CD4-positive, alpha-beta memory T cell (primary cell): ENCODE data around the gene DENND10. TPM values are rescaled to one million over a fixed set of nuclear protein-coding genes. Genes with fewer than 3 reads are reported as not detected.
A peak's percentile ranks its signal among the peaks of the same experiment; 100 is the strongest.
"Not testable (repeated sequence)": the region's sequence is repeated elsewhere in the genome, so short reads cannot be mapped to it uniquely, and the experiment has no call there.

ENCODE experiments used
- CTCF ChIA-PET: fragments of 350-600 bp; sonication (Branson Sonifier 250); formaldehyde crosslinking; loops from one replicate; lab custom pipeline; 2021; ENCODE audit warnings: inconsistent platforms; ENCODE audit not compliant: partially characterized antibody; lab: Charles Lee
- POLR2A ChIA-PET: fragments of 350-600 bp; sonication (Branson Sonifier 250); formaldehyde crosslinking; loops from one replicate; lab custom pipeline; 2021; ENCODE audit not compliant: partially characterized antibody; lab: Charles Lee
- DNase-seq, 5 donors: peaks; one replicate each; pipeline versions ENCODE4 v3.0.0 to v3.0.0-alpha.2; 2020 to 2022; ENCODE audit warnings: mixed read lengths in 1 of 5
- H3K27ac ChIP-seq: one replicate; pipeline ENCODE4 v1.7.0; 2013; ENCODE audit warnings: low read depth, low read length
- H3K27me3 ChIP-seq: 2 replicates; pipeline ENCODE4 v1.7.0; 2013; ENCODE audit warnings: mild to moderate bottlenecking, low read length, moderate library complexity; ENCODE audit not compliant: insufficient read depth
- H3K36me3 ChIP-seq: 2 replicates; pipeline ENCODE4 v1.7.0; 2013; ENCODE audit warnings: mild to moderate bottlenecking, low read length, moderate library complexity; ENCODE audit not compliant: insufficient read depth
- H3K4me1 ChIP-seq: 2 replicates; pipeline ENCODE4 v1.7.0; 2013; ENCODE audit warnings: mild to moderate bottlenecking, low read length, moderate library complexity; ENCODE audit not compliant: insufficient read depth
- H3K4me3 ChIP-seq, 2 donors: one replicate each; pipeline ENCODE4 v1.7.0; 2013; ENCODE audit warnings: low read length in 2 of 2, mild to moderate bottlenecking in 1 of 2
- H3K9me3 ChIP-seq, 2 donors: one replicate each; pipeline ENCODE4 v1.7.0; 2013; ENCODE audit warnings: low read length in 2 of 2, control low read depth in 1 of 2; ENCODE audit not compliant: control insufficient read depth in 1 of 2
- H3K27ac Mint-ChIP-seq, 7 donors: one replicate each; pipeline ENCODE4 v1.8.0; 2020 to 2021; ENCODE audit warnings: mixed read lengths in 7 of 7, mild to moderate bottlenecking in 6 of 7, inconsistent platforms in 3 of 7, moderate library complexity in 3 of 7
- H3K27me3 Mint-ChIP-seq, 2 donors: one replicate each; pipeline ENCODE4 v1.8.0; 2020 to 2021; ENCODE audit warnings: mixed read lengths in 2 of 2
- H3K36me3 Mint-ChIP-seq, 2 donors: one replicate each; pipeline ENCODE4 v1.8.0; 2020 to 2021; ENCODE audit warnings: mixed read lengths in 2 of 2, inconsistent platforms in 1 of 2, mild to moderate bottlenecking in 1 of 2
- H3K4me1 Mint-ChIP-seq, 4 donors: one replicate each; pipeline ENCODE4 v1.8.0; 2020 to 2021; ENCODE audit warnings: mixed read lengths in 4 of 4, mild to moderate bottlenecking in 1 of 4
- H3K4me3 Mint-ChIP-seq, 8 donors: one replicate each; pipeline ENCODE4 v1.8.0; 2020 to 2021; ENCODE audit warnings: mixed read lengths in 8 of 8, mild to moderate bottlenecking in 7 of 8, moderate library complexity in 6 of 8, inconsistent platforms in 3 of 8
- H3K9me3 Mint-ChIP-seq, 8 donors: one replicate each; pipeline ENCODE4 v1.8.0; 2020 to 2021; ENCODE audit warnings: mixed read lengths in 8 of 8, mild to moderate bottlenecking in 5 of 8, inconsistent platforms in 3 of 8, moderate library complexity in 1 of 8
- intact Hi-C: fragments of 100-400 bp; cut with micrococcal nuclease; formaldehyde crosslinking; loops from one replicate; pipeline ENCODE4 v1.15.1; 2023
- polyA plus RNA-seq, 2 donors: library from polyadenylated mRNA; unstranded; fragments of 300-500 nt; fragmentation: Illumina TruSeq; gene quantifications; one replicate each; pipeline ENCODE4 v1.2.3, GENCODE V29; 2021
- total RNA-seq, 2 experiments: library from RNA; stranded (reverse); gene quantifications; one replicate each; pipeline ENCODE4 v1.2.3, GENCODE V29; 2021

The DENND10 gene
- total and polyA plus RNA-seq, 4 experiments from 2014 or later, result 48.0 to 76.7 (median 54.1) TPM

DNA sequence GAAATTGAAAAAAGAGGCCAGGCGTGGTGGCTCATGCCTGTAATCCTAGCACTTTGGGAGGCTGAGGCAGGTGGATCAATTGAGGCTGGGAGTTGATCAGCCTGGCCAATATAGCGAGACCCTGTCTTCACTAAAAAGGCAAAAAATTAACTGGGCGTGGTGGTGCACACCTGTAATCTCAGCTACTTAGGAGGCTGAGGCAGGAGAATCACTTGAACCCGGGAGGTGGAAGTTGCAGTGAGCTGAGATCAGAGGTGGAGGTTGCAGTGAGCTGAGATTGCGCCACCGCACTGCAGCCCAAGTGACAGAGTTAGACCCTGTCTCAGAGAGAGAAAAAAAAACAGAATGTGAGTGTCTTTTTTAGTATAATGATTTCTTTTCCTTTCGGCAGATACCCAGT is 2.0 kb downstream of the DENND10 start:
- H3K27ac ChIP-seq, H3K4me3 ChIP-seq, DNase-seq, H3K9me3 Mint-ChIP-seq, H3K27me3 Mint-ChIP-seq, H3K9me3 ChIP-seq, H3K36me3 ChIP-seq, H3K27me3 ChIP-seq: not testable (repeated sequence)
- Mint-ChIP-seq H3K27ac (peak overlapping the region in 2 of 7 donors; percentile 52 to 70), H3K4me1 (peaks cover 9 to 38% (median 28%) of the 10 kb centered on the region in 4 donors), H3K36me3 (peaks cover 13 to 22% of the 10 kb centered on the region in 2 donors), H3K4me3 (peak overlapping the region; percentile 26 to 82 (median 60))
- ChIA-PET CTCF (interaction anchor here (1.1 to 2.7 kb wide), 4 partner anchors 10 to 59 kb away, joined by 3 to 10 read pairs (median 4); no protein-coding TSS in a partner anchor), POLR2A (interaction anchor here (1.9 to 9.3 kb wide), 4 partner anchors 14 to 59 kb away, joined by 7 to 179 read pairs (median 88); partner anchors contain the start of genes EIF3A and SFXN4)
- peaks cover 30% of the 10 kb centered on the region for H3K4me1 ChIP-seq
- intact Hi-C loops, result loop anchor here (2.0 kb wide), 1 partner anchor 59 kb away; the partner anchor contains the start of gene SFXN4

DNA sequence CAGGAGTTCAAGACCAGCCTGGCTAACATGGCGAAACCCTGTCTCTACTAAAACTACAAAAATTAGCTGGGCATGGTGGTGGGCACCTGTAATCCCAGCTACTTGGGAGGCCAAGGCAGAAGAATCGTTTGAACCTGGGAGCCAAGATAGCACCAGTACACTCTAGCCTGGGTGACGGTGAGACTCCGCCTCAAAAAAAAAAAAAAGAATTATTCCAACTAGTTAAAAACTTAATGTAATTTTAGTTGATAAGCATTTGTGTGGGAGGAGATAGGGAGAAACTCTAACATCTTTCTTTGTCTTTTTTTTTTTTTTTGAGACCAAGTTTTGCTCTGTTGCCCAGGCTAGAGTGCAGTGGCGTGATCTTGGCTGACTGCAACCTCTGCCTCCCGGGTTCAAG is 3.2 kb downstream of the DENND10 start:
- H3K27me3 ChIP-seq, H3K27ac ChIP-seq, H3K27ac Mint-ChIP-seq, H3K4me3 ChIP-seq, intact Hi-C loops, H3K9me3 ChIP-seq, H3K27me3 Mint-ChIP-seq, H3K4me3 Mint-ChIP-seq, H3K9me3 Mint-ChIP-seq, DNase-seq: not testable (repeated sequence)
- peaks cover 16 to 28% of the 10 kb centered on the region in 2 donors for H3K36me3 Mint-ChIP-seq
- CTCF ChIA-PET, result interaction anchor here (1.3 kb wide), 1 partner anchor 32 kb away, joined by 3 read pairs; no protein-coding TSS in a partner anchor
- H3K4me1 ChIP-seq, result peaks cover 21% of the 10 kb centered on the region
- peaks cover 8 to 31% (median 21%) of the 10 kb centered on the region in 4 donors for H3K4me1 Mint-ChIP-seq
- peaks cover 11% of the 10 kb centered on the region for H3K36me3 ChIP-seq
- POLR2A ChIA-PET, result interaction anchor here (1.3 to 9.3 kb wide), 2 partner anchors 26 to 38 kb away, joined by 3 to 179 read pairs; partner anchors contain the start of gene EIF3A

- Mint-ChIP-seq H3K36me3 (peaks cover 17 to 29% of the 10 kb centered on the region in 2 donors), H3K27ac (peak overlapping the region in 2 of 7 donors; percentile 22 to 42), H3K4me1 (peaks cover 8 to 29% (median 18%) of the 10 kb centered on the region in 4 donors)
- Histone ChIP-seq H3K36me3 (peaks cover 12% of the 10 kb centered on the region), H3K4me1 (peaks cover 21% of the 10 kb centered on the region)
- H3K4me3 Mint-ChIP-seq, H3K9me3 Mint-ChIP-seq, H3K27ac ChIP-seq, DNase-seq, intact Hi-C loops, H3K9me3 ChIP-seq, H3K4me3 ChIP-seq, H3K27me3 ChIP-seq, H3K27me3 Mint-ChIP-seq: not testable (repeated sequence)
- CTCF ChIA-PET, result interaction anchor here (1.2 kb wide), 1 partner anchor 11 kb away, joined by 3 read pairs; no protein-coding TSS in a partner anchor
- POLR2A ChIA-PET, result interaction anchor here (1.3 to 9.3 kb wide), 3 partner anchors 17 to 39 kb away, joined by 3 to 179 read pairs (median 8); partner anchors contain the start of gene EIF3A
These were observed 3.9 kb downstream of the DENND10 start for GRCh38 chr10:119107771-119108170.

- Mint-ChIP-seq H3K4me3 (no peak overlapping the region), H3K9me3 (no peaks in the 10 kb centered on the region), H3K4me1 (peaks cover 5 to 16% (median 8%) of the 10 kb centered on the region in 4 donors), H3K27ac (peak overlapping the region in 1 of 7 donors; percentile 1), H3K36me3 (peaks cover 38 to 48% of the 10 kb centered on the region in 2 donors), H3K27me3 (no peaks in the 10 kb centered on the region)
- Histone ChIP-seq H3K27ac (no peak overlapping the region), H3K9me3 (no peaks in the 10 kb centered on the region), H3K27me3 (no peaks in the 10 kb centered on the region), H3K4me3 (no peak overlapping the region), H3K36me3 (peaks cover 21% of the 10 kb centered on the region), H3K4me1 (no peaks in the 10 kb centered on the region)
- intact Hi-C loops, result no loop called here
- CTCF ChIA-PET, result interaction anchor here (0.7 kb wide), 2 partner anchors 36 to 624 kb away, joined by 3 read pairs; no protein-coding TSS in a partner anchor
- no peak for DNase-seq
- POLR2A ChIA-PET, result interaction anchor here (0.8 kb wide), 1 partner anchor 8 kb away, joined by 3 read pairs; the partner anchor contains the start of gene DENND10
These were observed 8.1 kb downstream of the DENND10 start for GRCh38 chr10:119112056-119112455.

- no peak overlapping the region for H3K27ac ChIP-seq
- no peak overlapping the region for H3K4me3 ChIP-seq
- no peaks in the 10 kb centered on the region for H3K9me3 ChIP-seq
- intact Hi-C loops, result no loop called here
- Mint-ChIP-seq H3K9me3 (no peaks in the 10 kb centered on the region), H3K27me3 (no peaks in the 10 kb centered on the region), H3K4me1 (peaks cover 0 to 10% (median 6%) of the 10 kb centered on the region in 4 donors), H3K4me3 (no peak overlapping the region), H3K36me3 (peaks cover 43 to 45% of the 10 kb centered on the region in 2 donors), H3K27ac (peak overlapping the region in 4 of 7 donors; percentile 39 to 89 (median 52))
- CTCF ChIA-PET, result interaction anchor here (0.7 to 1.2 kb wide), 2 partner anchors 9 to 494 kb away, joined by 3 read pairs; no protein-coding TSS in a partner anchor
- no peaks in the 10 kb centered on the region for H3K27me3 ChIP-seq
- no peak for DNase-seq
- no peaks in the 10 kb centered on the region for H3K4me1 ChIP-seq
- POLR2A ChIA-PET, result interaction anchor here (0.9 to 2.7 kb wide), 2 partner anchors 10 to 39 kb away, joined by 3 to 13 read pairs; partner anchors contain the start of gene DENND10
- peaks cover 17% of the 10 kb centered on the region for H3K36me3 ChIP-seq
These were observed 10.1 kb downstream of the DENND10 start for GRCh38 chr10:119113751-119114732.

GRCh38 chr10:119115926-119116325 is 12.0 kb downstream of the DENND10 start:
- no peak overlapping the region for H3K4me3 ChIP-seq
- H3K9me3 Mint-ChIP-seq, result no peaks in the 10 kb centered on the region
- ChIA-PET POLR2A (interaction anchor here (2.7 kb wide), 1 partner anchor 12 kb away, joined by 13 read pairs; the partner anchor contains the start of gene DENND10), CTCF (interaction anchor here (0.7 kb wide), 1 partner anchor 15 kb away, joined by 3 read pairs; no protein-coding TSS in a partner anchor)
- peaks cover 20% of the 10 kb centered on the region for H3K36me3 ChIP-seq
- no peaks in the 10 kb centered on the region for H3K27me3 Mint-ChIP-seq
- H3K9me3 ChIP-seq, result no peaks in the 10 kb centered on the region
- intact Hi-C loops, result no loop called here
- peaks cover 0 to 10% (median 5%) of the 10 kb centered on the region in 4 donors for H3K4me1 Mint-ChIP-seq
- H3K27ac Mint-ChIP-seq, result peak overlapping the region in 2 of 7 donors; percentile 10 to 16
- H3K36me3 Mint-ChIP-seq, result peaks cover 35 to 44% of the 10 kb centered on the region in 2 donors
- H3K4me1 ChIP-seq, result no peaks in the 10 kb centered on the region
- H3K27ac ChIP-seq, result no peak overlapping the region
- no peaks in the 10 kb centered on the region for H3K27me3 ChIP-seq
- DNase-seq, result no peak
- no peak overlapping the region for H3K4me3 Mint-ChIP-seq
